Measurements from ENCODE around the gene EXOSC5.
"Not testable (repeated sequence)": the region's sequence is repeated elsewhere in the genome, so short reads cannot be mapped to it uniquely, and the experiment has no call there.

EXOSC5 gene

DNA sequence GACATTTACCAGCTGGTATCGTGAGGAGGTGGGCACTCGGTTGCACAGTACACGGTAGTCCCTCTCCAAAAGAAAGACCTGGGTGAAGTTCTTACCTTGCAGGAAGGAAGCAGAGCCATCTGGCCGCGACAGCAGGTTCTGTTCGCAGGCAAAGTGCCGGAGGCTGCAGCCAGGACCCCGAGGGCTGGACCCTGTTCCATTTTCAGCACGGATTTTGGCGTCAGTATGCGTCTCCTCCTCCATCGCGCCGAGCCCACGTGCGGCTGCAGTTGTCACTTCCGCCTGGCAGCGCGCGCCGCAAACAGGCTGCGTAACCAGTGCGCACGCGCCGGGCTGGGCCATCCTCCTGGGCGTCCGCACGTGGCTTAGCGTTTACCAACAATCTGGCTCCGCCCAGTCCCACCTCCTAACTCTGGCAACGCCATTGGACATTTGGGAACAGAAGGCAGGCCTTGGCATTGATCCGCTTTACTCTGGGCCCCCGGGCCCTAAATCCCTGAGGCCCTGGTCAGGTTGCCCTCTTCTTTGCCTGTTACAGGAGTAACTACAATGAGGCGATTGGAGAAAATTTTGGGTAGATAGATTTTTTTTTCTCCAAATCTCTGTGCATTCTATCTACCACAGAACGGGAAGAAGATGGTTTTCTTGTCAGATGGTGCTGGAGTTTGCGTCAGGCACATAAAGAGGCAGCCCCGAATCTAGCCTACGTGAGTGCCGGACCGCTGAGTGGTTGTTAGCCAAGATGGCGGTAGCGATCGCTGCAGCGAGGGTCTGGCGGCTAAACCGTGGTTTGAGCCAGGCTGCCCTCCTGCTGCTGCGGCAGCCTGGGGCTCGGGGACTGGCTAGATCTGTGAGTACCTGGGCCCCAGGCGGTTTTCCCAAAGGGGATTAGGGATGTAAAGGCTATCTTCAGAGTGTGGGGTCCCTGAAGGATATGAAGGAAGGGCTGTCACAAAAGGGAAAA is at the start of gene EXOSC5, which contains the start of gene BCKDHA:
Gene EXOSC5 (minus strand): TSS at position 274 of the 964 bp plus-strand sequence. CDS start 31 bp downstream, at position 243.
Gene BCKDHA (plus strand): TSS at position 733 of the 964 bp plus-strand sequence. CDS start 10 bp downstream, at position 743.
- DNase-seq (ENCODE audit: low read depth in 2 of 2): peak; percentile 100

DNA sequence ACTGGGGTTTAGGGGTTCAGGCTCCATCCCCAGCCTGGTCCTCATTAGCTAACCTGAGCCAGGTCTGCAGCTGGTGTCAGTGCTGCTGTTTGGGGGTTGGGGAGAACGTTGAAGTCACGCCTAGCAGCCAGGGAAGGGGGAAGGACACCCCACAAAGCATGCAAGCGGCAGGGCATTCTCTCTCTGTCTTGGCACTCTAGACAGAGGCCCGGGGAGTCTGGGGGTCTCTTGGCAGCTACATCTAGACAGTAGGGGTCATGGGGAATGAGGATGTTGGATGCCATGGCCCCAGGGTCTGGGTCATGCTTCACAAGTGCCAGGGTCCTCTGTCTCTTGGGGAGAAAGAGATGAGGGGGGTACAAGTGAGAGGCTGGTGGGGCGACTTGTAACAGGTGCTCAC is 48.4 kb upstream of the EXOSC5 start:
- DNase-seq (ENCODE audit: low read depth in 2 of 2): no peak

DNA sequence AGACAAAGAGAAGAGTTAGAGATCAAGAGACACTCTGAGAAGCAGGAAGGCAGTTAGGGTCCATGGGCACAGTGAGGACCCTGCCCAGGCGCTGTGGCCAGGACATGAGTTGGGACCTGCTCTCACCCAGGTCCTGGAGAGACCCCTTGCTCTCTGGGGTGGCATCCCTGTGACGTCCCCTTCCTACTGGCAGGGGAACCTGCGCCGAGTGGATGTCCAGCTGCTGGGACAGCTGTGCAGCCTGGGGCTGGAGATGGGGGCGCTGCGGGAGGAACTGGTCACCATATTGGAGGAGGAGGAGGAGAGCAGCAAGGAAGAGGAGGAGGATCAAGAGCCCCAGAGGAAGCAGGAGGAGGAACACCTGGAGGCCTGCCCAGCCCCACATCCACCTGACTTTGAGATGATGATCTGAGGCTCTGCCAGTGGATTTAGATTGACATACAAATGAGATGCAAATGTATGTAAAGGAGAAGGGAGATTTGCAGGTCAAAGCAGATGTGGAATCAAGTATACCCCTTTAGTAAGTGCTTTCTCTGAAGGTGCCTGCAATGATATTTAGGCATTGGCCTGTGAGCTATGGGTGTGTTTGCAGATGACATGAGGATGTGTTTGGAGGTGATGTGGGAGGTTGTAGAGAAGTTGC is 46.8 kb upstream of the EXOSC5 start:
- no peak for DNase-seq (ENCODE audit: low read depth in 2 of 2)

DNA sequence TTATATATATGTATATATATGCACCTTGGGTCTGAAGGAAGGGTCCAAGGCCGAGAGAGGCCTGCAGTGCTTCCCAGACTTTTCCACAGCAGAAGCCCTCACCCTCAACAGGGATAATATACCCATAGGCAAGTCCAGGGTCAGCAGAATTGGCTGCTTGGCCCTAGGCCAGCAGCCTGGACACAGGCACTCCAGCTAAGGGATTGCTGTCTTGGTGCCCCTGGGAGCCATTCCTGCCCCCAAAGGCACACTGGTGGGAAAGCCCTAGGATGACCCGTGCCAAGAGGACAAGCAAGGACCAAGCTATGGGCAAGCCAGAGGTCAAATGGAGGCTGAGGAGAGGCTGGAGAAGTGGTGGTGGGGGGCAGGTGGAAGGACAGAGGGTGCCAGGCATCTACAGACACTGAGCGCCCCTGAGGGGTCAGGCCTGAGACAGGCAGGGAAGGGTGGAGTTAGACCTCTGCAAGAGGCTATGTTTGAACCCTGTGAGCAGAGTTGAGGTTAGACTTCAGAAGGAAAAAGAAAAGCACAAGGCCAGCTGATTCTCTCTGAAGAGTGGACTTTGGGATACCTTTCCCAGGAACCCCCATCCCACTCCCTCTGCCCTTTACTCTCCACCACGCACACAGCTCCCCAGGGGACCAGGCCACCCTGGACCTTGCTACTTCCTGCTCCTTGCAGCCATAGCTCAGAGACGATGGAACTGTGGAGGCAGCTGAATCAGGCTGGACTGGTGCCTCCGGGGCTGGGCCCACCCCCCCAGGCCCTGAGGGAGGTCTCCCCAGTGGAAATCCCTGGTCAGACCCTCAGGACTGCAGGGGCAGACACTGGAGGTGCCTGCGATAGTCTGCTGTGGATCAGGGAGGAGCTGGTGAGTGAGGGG is 45.6 kb upstream of the EXOSC5 start, which contains the start of gene ERICH4:
Gene ERICH4 (plus strand): TSS at position 684 of the 883 bp plus-strand sequence. CDS start 14 bp downstream, at position 698.
- no peak for DNase-seq (ENCODE audit: low read depth in 2 of 2)

DNA sequence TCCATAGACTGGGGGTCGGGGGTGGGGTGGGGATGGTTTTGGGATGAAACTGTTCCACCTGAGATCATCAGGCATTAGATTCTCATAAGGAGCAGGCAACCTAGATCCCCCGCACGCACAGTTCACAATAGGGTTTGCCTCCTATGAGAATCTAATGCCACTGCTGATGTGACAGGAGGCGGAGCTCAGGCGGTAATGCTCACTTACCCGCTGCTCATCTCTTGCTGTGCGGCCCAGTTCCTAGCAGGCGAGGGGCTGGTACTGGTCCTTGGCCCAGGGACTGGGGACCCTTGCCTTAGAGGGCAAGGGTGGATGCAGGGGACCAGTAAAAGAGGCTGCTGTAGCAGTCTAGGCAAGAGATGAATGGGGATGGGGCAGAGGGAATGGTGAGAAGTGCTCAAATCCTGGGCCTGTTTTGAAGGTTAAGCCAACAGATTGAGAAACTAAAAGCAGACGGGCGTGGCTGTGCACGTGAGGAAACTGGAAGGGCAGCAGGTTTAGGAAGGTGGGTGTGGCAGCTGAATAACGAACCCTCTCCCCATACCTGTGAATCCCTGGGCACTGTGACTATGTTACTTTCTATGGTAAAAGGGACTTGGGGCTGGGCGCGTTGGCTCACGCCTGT is 44.3 kb upstream of the EXOSC5 start:
- no peak for DNase-seq (ENCODE audit: low read depth in 2 of 2)

DNA sequence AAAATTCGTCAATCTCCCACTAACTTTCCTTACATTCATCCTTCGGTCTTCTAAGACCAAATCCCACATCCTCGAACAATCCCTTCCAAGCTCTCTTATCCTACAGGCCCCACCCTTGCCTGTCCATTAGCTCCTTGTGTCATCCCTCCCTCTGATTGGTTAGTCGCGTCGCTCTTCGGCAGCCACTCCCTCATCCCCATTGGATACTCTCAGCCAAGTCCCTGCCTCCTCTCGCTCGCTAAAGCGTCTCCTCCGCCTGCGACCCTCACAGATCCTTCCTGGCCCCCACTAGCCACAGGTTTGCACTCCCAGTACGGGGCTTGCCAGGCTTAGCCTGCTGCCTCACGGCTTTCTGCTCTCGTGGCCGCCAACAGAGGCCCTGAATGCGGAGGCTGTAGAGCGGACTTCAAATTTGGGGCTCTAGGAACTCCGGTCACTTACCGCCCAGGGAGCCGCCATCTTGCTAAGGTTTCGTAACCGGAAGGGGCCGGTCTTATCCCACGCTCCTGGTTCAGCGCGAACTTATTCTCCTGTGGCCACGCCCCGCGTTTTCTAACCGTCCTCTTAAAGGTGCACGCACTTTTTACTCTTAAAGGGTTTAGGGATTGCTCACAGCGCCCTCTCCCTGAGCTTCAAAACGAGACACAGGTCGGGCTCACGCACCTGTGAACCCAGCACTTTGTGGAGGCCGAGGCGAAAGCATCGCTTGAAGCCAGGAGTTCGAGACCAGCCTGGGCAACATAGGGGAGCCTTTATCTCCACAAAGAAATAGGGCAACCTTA is 42.5 kb upstream of the EXOSC5 start, which contains the start of gene DMAC2:
Gene DMAC2 (minus strand): TSS at position 472 of the 782 bp plus-strand sequence. CDS start 13 bp downstream, at position 459.
- DNase-seq (ENCODE audit: low read depth in 2 of 2): peak; percentile 88 to 90

DNA sequence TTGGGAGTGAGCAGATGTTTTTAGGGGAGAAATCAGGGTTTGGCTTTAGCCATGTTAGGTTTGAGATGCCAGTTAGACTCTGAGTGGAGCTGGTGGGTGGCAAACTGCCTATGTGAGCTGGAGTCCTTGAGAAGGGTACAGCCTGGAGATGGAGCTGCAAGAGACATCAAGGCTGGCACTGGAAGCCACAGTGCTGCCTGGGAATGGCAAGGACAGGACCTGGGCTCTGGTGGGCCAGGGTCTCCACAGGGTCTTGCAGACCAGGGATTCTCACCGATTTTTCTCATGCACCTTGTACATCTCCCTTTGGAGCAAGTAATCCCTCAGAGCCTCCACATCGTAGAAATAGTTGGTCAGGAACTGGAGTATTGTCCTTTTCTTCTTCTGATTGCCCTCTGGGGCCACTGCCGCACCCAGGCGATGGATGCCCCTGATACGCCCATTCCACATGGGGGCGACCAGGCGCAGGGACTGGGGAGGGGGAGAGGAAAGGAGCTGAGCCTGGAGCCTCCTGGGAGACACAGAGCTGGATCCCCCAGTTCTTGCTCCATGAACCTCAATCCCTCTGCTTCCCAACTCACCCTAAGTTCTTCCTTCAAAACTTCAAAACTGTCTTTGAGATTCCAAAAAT is 40.9 kb upstream of the EXOSC5 start:
- DNase-seq (ENCODE audit: low read depth in 2 of 2): no peak

DNA sequence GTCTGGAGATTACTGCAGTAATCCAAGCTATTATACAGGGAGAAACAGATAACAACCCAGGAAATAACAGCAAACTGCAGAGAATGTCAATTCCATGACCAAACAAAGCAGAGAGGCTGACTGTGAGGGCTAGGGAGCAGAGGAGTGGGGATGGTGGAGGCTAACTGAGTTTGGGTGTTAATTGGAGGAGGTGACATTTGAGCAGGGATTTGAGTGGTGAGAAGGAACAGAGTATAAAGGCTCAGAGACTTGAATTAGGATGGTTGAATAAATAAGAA is 39.5 kb upstream of the EXOSC5 start:
- no peak for DNase-seq (ENCODE audit: low read depth in 2 of 2)

DNA sequence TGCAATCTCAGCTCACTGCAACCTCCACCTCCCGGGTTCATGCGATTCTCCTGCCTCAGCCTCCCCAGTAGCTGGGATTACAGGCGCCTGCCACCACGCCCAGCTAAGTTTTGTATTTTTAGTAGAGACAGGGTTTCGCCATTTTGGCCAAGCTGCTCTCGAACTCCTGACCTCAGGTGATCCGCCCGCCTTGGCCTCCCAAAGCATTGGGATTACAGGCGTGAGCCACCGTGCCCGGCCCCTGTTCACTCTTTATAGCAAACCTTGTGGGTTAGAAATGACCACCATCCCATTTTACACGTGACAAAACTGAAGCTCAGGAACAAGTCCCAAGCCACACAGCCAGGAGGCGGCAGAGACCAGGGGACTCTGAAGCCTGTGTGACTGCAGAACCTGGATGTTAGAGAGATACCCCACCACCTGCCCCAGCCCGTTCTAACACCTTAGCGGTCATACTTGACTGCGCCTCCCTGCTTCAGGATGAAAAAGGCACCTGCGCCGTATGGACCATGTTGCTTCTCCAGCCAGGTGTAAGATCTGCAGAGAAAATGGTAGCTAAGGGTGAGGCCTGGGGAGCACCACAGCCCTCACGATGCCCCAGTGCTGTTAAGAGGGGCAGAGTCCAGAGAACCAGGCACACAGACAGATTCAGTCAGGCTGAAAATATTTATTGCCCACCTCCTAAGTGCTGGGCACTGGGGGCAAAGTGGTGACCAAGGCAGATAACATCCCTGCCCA is 38.9 kb upstream of the EXOSC5 start:
- no peak for DNase-seq (ENCODE audit: low read depth in 2 of 2)

DNA sequence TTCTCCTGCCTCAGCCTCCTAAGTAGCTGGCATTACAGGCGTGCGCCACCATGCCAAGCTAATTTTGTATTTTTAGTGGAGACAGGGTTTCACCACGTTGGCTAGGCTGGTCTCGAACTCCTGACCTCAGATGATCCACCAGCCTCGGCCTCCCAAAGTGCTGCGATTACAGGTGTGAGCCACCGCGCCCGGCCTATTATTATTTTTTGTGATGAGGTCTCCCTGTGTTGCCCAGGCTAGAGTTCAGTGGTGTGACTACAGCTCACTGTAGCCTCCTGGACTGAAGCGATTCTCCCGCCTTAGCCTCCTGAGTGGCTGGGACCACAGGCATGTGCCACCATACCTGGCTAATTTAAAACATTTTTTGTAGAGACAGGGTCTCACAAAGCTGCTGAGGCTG is 38.2 kb upstream of the EXOSC5 start:
- not testable (repeated sequence) for DNase-seq (ENCODE audit: low read depth in 2 of 2)

DNA sequence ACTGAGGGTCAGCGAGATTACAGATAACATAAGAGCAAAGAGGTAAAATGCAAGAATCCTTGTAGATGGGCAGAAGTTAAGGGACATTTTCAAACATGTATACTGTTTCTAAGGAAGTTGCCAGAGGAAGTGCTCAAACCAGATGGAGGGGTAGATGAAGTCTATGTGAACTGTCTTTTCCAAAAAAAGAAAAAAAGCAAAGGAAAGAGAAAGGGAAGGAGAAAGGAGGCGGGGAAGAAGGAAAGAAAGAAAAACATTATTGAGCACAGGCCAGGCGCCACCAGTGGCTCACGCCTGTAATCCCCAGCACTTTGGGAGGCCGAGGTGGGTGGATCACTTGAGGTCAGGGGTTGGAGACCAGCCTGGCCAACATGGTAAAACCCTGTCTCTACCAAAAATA is 37.3 kb upstream of the EXOSC5 start:
- DNase-seq (ENCODE audit: low read depth in 2 of 2): no peak

DNA sequence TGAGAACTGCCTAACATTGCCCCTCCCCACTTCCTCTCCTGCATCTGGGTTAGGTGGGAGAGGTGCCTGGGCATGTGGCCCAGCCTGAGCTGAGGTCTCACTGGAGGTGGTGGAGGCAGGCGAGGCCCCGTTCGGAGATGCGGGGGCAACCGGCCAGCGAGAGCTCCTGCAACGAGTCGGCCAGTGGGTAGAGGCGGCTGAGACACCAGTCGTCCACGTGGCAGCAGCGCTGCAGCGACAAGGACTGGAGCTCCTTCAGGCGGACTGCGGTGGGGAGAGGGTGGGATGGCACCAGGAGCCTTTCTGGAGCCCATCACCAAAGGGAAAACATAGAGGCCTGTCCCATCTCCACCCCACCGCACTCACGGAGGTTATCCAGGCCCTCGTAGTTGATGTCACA is 36.0 kb upstream of the EXOSC5 start:
- no peak for DNase-seq (ENCODE audit: low read depth in 2 of 2)

DNA sequence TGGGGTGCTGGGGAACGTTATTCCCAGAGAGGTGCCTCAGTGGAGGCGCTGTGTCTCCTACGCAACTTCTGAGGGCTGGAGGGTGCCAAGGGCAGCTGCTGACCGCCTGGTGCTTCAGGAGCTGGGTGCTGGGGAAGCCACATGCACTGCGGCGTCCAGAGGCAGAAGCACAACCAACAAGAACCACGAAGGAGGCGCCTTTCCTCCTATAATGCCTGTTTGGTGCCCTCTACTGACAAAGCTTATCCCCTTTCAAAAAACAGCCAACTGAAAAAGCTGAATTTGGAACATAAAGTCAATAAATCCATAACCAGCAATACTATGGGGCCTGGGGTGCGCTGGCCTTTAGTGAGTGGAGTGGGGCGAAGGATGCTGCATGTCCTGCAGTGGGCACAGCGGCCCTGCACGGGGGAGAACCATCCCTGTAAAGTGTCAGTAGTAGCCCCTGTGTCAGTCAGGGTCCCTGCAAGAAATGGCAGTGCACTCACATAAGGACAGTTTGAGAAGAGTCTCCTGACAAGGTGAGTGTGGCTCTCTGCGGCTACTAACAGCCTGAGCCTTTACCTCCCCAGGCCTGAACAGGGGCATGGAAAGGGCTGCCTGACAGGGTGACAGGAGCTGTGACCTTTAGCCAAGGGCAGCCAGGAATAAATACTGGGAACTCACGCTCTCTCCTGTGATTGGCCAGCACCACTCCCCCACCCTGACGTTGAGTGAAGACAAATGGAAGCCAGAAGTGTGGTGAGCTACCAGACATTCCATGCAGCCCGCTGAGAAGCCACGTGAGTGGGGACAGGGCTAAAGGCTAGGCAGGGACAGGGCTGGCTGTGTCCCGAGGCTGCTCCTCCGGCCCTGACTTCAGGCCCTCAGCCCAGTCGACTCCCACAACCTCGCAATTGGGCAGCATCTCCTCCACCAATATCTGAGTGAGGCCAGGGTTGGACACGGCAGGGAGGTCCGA is 34.5 kb upstream of the EXOSC5 start:
- DNase-seq (ENCODE audit: low read depth in 2 of 2): no peak

DNA sequence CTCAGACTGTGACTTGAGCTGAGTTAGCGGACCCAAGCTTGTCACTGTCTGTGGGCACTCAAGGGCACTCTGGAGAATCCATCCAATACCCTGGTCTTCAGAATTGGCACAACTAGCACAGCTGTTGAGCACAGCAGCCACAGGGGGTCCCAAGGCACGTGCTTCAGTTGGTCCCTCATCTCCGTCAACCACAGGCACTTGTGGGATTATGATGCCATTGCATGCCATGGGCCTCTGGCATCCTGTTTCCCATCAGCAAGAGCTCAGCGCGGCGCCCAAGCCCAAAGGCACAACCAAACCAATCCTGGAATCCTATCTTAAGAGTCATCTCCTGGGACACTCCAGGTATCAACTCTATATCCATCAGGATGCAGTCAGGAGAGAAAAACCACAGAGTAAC is 33.8 kb upstream of the EXOSC5 start:
- DNase-seq (ENCODE audit: low read depth in 2 of 2): no peak

DNA sequence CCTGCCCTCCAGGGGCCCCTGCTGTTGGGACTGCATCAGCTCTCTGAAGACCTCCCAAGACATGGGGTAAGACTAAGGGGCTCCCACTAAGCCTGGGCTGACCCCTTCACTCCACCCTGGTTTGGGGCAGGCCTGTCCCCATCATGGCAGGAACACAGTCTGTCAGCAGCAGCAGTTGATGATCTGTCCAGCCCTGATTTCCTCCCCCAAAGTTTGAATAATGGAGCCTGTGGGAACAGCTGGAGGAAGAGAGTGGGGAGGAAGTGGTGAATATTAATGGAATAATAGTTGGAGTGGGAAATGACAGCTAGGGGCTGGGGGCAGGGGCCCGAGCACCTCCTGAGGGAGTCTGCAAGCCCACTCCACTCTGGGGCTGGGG is 31.3 kb upstream of the EXOSC5 start:
- DNase-seq (ENCODE audit: low read depth in 2 of 2): no peak

DNA sequence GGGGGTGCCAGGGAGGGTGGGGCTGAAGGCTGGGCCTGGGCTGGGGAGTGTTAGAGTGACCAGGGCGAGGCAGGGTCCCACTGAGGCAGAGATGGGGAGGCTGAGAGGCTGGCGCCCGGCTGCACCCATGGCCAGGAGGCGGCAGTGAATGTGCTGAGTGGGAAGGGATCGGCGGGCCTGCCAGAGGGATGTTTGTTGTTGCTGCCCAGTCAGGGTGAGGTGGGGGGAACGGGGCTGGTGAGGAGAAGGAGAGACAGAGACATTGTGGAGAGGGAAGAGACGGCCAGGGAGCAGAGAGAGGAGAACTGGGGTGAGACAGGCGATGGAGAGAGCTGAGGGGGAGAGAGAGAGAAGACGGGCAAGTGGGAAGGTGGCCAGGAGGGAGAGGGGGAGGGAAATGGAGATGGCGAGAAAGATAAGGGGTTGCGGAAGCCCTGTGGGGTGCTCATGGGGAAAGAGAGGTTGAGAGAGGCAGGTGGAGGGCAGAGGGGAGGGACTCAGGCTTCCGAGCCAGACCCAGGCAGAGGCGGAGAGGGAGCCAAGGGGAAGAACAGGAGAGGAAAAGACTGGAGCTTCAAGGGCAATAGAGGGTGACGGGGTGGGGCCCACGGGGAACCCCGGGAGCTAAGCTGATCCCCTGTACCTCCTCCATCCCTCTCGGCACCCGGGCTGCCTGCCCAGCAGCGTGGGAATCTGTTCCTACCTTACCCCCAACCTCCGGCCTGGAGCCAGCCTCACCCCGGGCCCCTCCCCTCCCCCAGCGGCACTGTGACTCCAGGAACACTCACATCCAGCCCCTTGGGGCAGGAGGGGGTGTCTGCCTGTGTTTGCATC is 30.7 kb upstream of the EXOSC5 start:
- no peak for DNase-seq (ENCODE audit: low read depth in 2 of 2)

DNA sequence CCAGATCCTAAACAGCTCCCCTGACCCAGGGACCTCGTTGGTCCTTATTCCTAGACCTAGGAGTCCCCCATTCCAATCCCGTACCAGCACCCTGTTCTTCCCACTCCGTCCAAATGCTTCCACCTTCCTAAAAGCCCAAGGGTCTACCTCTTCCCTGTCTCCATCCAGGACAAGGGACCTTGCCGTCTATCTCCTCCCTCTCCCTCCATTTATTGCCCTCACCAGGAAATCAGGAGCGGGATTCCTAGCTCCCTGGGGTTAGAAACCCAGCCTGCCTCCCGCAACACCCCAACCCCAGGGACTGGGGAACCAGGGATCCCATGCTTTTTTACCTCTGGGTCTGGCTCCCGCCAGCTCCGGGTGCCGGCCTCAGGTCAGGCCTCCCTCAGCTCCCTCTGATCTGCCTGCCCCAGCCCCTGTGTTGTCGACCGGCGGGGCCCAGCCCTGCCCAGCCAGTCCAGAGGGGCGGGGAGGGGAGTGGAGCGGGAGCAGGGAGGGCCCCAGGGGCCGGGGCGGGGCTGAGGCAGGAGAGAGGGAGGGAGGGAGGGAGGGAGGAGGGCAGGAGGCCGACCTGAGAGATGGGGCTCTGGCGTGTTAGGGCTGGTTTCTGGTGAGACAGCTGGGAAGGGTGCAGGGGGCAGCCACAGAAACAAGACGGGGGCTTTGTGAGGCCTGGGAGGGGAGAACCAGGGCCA is 29.9 kb upstream of the EXOSC5 start, which contains the start of gene B3GNT8:
Gene B3GNT8 (minus strand): TSS at position 423 of the 695 bp plus-strand sequence. CDS start 596 bp downstream, outside the sequence.
- peak; percentile 9 to 10 for DNase-seq (ENCODE audit: low read depth in 2 of 2)

Measured in fibroblast of skin of left biceps (primary cell).